GM23338 (cell line): ENCODE results near the gene DAPK3. TPM values are rescaled to one million over a fixed set of nuclear protein-coding genes. Genes with fewer than 3 reads are reported as not detected.
A peak's percentile ranks its signal among the peaks of the same experiment; 100 is the strongest.

Source experiments
- ATAC-seq: fragments of 200-7000 bp; cut with Tn5 transposase; 3 replicates; pipeline ENCODE4 v1.9.1; 2020
- DNase-seq: peaks from one replicate; pipeline ENCODE4 v3.0.0-alpha.2; 2015; ENCODE audit warnings: low spot score
- H2AFZ ChIP-seq: fragments of 200-600 bp; sonication (generic); 2 replicates; pipeline ENCODE4 v1.8.0; 2016; ENCODE audit warnings: antibody characterized with exemption, mild to moderate bottlenecking, moderate library complexity
- H3F3A ChIP-seq: fragments of 200-600 bp; sonication (generic); replicated peaks from 2 replicates; pipeline ENCODE4 v1.8.0; 2017; ENCODE audit warnings: antibody characterized with exemption, mixed run types, low read depth
- H3K27ac ChIP-seq: fragments of 200-600 bp; sonication (generic); 2 replicates; pipeline ENCODE4 v1.6.1; 2016; ENCODE audit warnings: low read depth
- H3K27me3 ChIP-seq: fragments of 200-600 bp; sonication (generic); 2 replicates; pipeline ENCODE4 v1.8.0; 2016; ENCODE audit warnings: mild to moderate bottlenecking, mixed run types, moderate library complexity; ENCODE audit not compliant: insufficient read depth
- H3K36me3 ChIP-seq: fragments of 200-600 bp; sonication (generic); 2 replicates; pipeline ENCODE4 v1.8.0; 2016; ENCODE audit warnings: mild to moderate bottlenecking; ENCODE audit not compliant: insufficient read depth
- H3K4me1 ChIP-seq: fragments of 200-600 bp; sonication (generic); 2 replicates; pipeline ENCODE4 v1.8.0; 2016; ENCODE audit warnings: mild to moderate bottlenecking, moderate library complexity; ENCODE audit not compliant: insufficient read depth
- H3K4me2 ChIP-seq: fragments of 200-600 bp; sonication (generic); 2 replicates; pipeline ENCODE4 v1.7.1; 2017; ENCODE audit warnings: mixed run types
- H3K4me3 ChIP-seq: fragments of 200-600 bp; sonication (generic); 2 replicates; pipeline ENCODE4 v1.6.1; 2016; ENCODE audit warnings: mixed run types
- H3K79me2 ChIP-seq: fragments of 200-600 bp; sonication (generic); replicated peaks from 2 replicates; pipeline ENCODE4 v1.8.0; 2017; ENCODE audit warnings: mild to moderate bottlenecking; ENCODE audit not compliant: insufficient read depth
- H3K9me2 ChIP-seq: fragments of 200-600 bp; sonication (generic); 2 replicates; pipeline ENCODE4 v1.8.0; 2017; ENCODE audit not compliant: insufficient read depth
- H4K20me1 ChIP-seq: fragments of 200-600 bp; sonication (generic); replicated peaks from 2 replicates; pipeline ENCODE4 v1.8.0; 2017; ENCODE audit warnings: mild to moderate bottlenecking; ENCODE audit not compliant: insufficient read depth
- H3K27ac Mint-ChIP-seq: 2 replicates; pipeline ENCODE4 v1.8.0; 2020; ENCODE audit warnings: inconsistent platforms, mild to moderate bottlenecking, moderate library complexity, mixed read lengths
- H3K27me3 Mint-ChIP-seq: 3 replicates; pipeline ENCODE4 v1.8.0; 2022; ENCODE audit warnings: low read depth, mild to moderate bottlenecking, moderate library complexity, mixed read lengths, inconsistent platforms; ENCODE audit not compliant: insufficient read depth, poor library complexity
- H3K36me3 Mint-ChIP-seq: 3 replicates; pipeline ENCODE4 v1.8.0; 2021; ENCODE audit warnings: low read depth, mild to moderate bottlenecking, inconsistent platforms, moderate library complexity, mixed read lengths
- H3K4me1 Mint-ChIP-seq: 3 replicates; pipeline ENCODE4 v1.8.0; 2020; ENCODE audit warnings: mild to moderate bottlenecking, inconsistent platforms, mixed read lengths
- H3K4me3 Mint-ChIP-seq: 3 replicates; pipeline ENCODE4 v1.8.0; 2021; ENCODE audit warnings: moderate library complexity, mild to moderate bottlenecking, inconsistent platforms, mixed read lengths
- H3K9me3 Mint-ChIP-seq: 3 replicates; pipeline ENCODE4 v1.8.0; 2020; ENCODE audit warnings: moderate library complexity, mild to moderate bottlenecking, inconsistent platforms, mixed read lengths
- CREB1 ChIP-seq: fragments of 250-450 bp; sonication (Bioruptor Pico); IDR thresholded peaks from 2 replicates; pipeline ENCODE4 v1.5.0; 2020; ENCODE audit warnings: low read depth, mild to moderate bottlenecking, moderate library complexity
- CTCF ChIP-seq, 2 experiments: fragments of 200-600 bp in 1 of 2; sonication (generic) in 1 of 2; conservative IDR thresholded peaks; 2 replicates each; pipeline versions ENCODE4 v1.5.1 to v1.6.1; 2016 to 2017; ENCODE audit warnings: antibody characterized with exemption in 2 of 2, low read depth in 2 of 2, mild to moderate bottlenecking in 2 of 2, moderate library complexity in 1 of 2
- ETS1 ChIP-seq: IDR thresholded peaks from 2 replicates; pipeline ENCODE4 v1.6.1; 2016; ENCODE audit warnings: antibody characterized with exemption
- EZH2phosphoT487 ChIP-seq: fragments of 200-600 bp; sonication (generic); IDR thresholded peaks from one replicate; pipeline ENCODE4 v1.8.1; 2018; ENCODE audit warnings: antibody characterized with exemption; ENCODE audit not compliant: unreplicated experiment
- JUNB ChIP-seq: IDR thresholded peaks from one replicate; pipeline ENCODE4 v1.6.1; 2016; ENCODE audit warnings: antibody characterized with exemption; ENCODE audit not compliant: unreplicated experiment
- NANOG ChIP-seq: IDR thresholded peaks from 2 replicates; pipeline ENCODE4 v1.6.1; 2016; ENCODE audit warnings: antibody characterized with exemption, borderline replicate concordance
- POLR2AphosphoS5 ChIP-seq: IDR thresholded peaks from 2 replicates; pipeline ENCODE4 v1.6.1; 2016; ENCODE audit warnings: antibody characterized with exemption, low read depth
- REST ChIP-seq: IDR thresholded peaks from one replicate; pipeline ENCODE4 v1.6.1; 2018; ENCODE audit warnings: antibody characterized with exemption; ENCODE audit not compliant: unreplicated experiment
- STAT1 ChIP-seq: IDR thresholded peaks from one replicate; pipeline ENCODE4 v1.6.1; 2016; ENCODE audit warnings: antibody characterized with exemption; ENCODE audit not compliant: unreplicated experiment
- ZNF114 ChIP-seq: fragments of 250-450 bp; sonication (Bioruptor Pico); IDR thresholded peaks from 2 replicates; pipeline ENCODE4 v1.5.0; 2020; ENCODE audit warnings: mild to moderate bottlenecking, moderate library complexity
- ZNF331 ChIP-seq: fragments of 250-450 bp; sonication (Bioruptor Pico); IDR thresholded peaks from 2 replicates; pipeline ENCODE4 v1.5.0; 2020; ENCODE audit warnings: low read depth, mild to moderate bottlenecking, moderate library complexity
- ZNF462 ChIP-seq: fragments of 250-450 bp; sonication (Bioruptor Pico); IDR thresholded peaks from 2 replicates; pipeline ENCODE4 v1.5.0; 2020; ENCODE audit warnings: mild to moderate bottlenecking, moderate library complexity
- polyA plus RNA-seq: library from polyadenylated mRNA; unstranded; fragments of >200 nt; fragmentation: Nextera tagmentation; extraction: Ambion mirVana; gene quantifications from 2 replicates; pipeline ENCODE4 v1.2.1, GENCODE V29; 2016
- total RNA-seq: library from RNA; depleted of rRNA; stranded (reverse); fragments of >200 nt; shearing (Covaris generic); gene quantifications from 2 replicates; pipeline ENCODE4 v1.2.3, GENCODE V29; 2014

Gene DAPK3
- total and polyA plus RNA-seq, 2 experiments from 2014 or later = 32.1 to 95.6 TPM

GRCh38 chr19:3978145-3978544, 7.2 kb upstream of the DAPK3 start:
- peaks cover 82% of the 10 kb centered on the region for H3K36me3 Mint-ChIP-seq

More at GRCh38 chr19:3978145-3978544, 7.2 kb upstream of the DAPK3 start:
- Histone ChIP-seq H3K4me2 (no peak overlapping the region), H3K9me2 (no peaks in the 10 kb centered on the region), H3K79me2 (peaks cover 55% of the 10 kb centered on the region), H2AFZ (no peak overlapping the region), H3F3A (peaks cover 78% of the 10 kb centered on the region), H3K4me1 (no peaks in the 10 kb centered on the region), H3K36me3 (peaks cover 68% of the 10 kb centered on the region), H3K27me3 (no peaks in the 10 kb centered on the region), H4K20me1 (peaks cover 55% of the 10 kb centered on the region), H3K4me3 (no peak overlapping the region), H3K27ac (peak overlapping the region; percentile 78; the same call in 1 of the 2 replicates)
- 0 out of 3 replicates have a peak, but pooled peaks cover 2% of the 10 kb centered on the region for H3K9me3 Mint-ChIP-seq
- TF ChIP-seq EZH2phosphoT487 (no peak), ZNF114 (no peak), POLR2AphosphoS5 (no peak), JUNB (no peak), STAT1 (no peak), NANOG (no peak), CTCF (conservative IDR thresholded peaks at IDR 0.05; ENCODE audit: low read depth in 2 of 2) (no peak), ETS1 (no peak), ZNF462 (CRISPR knock-in tag) (no peak), CREB1 (CRISPR knock-in tag) (no peak), REST (no peak), ZNF331 (CRISPR knock-in tag) (no peak)
- no peak for DNase-seq
- H3K4me1 Mint-ChIP-seq = peaks cover 16% of the 10 kb centered on the region
- 0 out of 2 replicates have a peak overlapping the region, but pooled peaks have one; percentile 21 for H3K27ac Mint-ChIP-seq
- H3K4me3 Mint-ChIP-seq = no peak overlapping the region; the same call in 2 of the 3 replicates
- peaks cover 28% of the 10 kb centered on the region for H3K27me3 Mint-ChIP-seq
- no peak for ATAC-seq
